GM19463 (cell line): ENCODE data around the gene SC5D.

Experiments used
- ATAC-seq: cut with Tn5 transposase; IDR thresholded peaks from one replicate; pipeline ENCODE4 v1.9.1; 2021; ENCODE audit warnings: mild to moderate bottlenecking, moderate library complexity; ENCODE audit not compliant: unreplicated experiment

SC5D gene

DNA sequence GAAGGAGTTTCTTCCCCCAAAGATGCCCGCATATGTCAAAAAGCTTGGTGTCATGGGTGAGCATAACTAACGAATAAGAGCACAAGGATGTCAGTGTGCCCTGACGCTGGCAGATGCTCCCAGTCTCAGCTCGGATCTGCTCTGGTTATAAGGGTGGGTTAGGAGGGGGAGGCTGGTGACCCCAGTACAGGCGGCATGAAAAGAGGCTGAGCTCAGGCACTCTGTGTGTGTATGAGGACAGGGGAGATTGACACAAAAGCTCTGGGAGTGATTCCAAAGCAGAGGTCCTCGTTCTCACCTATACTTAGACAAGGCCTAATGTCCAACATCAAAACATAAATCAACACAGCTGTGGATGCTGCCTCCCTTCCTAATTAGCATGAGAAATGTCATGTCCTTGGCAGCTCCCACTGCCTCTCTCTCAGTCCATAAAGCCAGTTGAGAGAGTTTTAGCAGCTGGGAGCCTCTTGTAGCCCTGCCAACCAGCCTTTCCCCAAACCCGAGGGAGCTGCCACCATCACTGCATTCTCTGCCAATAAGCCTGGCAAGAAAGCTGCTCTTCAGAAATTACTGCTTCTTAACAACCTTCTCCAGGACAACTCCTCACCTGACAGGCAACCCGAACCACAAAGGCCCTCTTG is 59.8 kb downstream of the SC5D start:
- no peak for ATAC-seq

DNA sequence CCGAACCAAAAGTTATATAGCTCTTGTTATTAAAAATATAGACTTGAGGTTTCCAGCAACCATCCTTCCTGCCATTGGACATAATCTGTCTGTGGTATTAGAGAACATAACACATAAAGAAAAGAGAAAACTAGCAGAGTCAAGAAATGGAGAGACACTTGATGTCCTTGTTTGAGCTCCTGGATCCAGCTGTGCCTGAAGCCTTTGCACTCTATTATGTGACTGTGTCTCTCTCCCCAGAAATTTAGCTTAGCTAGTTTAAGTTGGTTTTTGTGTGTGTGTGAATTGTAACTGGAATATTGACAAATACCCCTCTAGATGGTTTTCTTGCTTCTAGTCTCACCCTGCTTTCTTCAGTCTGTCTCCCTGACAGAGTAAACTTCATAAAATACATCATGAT is 61.6 kb downstream of the SC5D start:
- ATAC-seq: no peak

DNA sequence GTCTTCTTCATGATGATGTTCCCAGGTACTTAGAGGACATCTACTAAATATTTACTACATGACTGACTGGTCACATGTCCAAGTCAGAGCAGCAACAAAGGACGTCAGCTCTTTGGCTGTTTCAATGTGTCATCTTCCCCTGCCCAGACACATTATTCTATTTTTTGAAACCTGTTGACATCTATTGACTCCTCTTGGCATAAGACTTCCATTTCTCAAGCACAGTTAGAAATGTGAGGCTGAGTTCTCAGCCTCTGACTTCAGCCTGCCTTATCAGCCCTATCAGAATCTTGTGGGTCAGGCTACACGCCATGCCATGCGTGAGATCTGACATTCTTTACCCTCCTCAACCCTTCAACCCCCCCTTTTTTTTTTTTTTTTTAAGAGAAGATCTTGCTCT is 63.8 kb downstream of the SC5D start:
- ATAC-seq: no peak
